Measurements from ENCODE around the gene ALDH16A1.

DNA sequence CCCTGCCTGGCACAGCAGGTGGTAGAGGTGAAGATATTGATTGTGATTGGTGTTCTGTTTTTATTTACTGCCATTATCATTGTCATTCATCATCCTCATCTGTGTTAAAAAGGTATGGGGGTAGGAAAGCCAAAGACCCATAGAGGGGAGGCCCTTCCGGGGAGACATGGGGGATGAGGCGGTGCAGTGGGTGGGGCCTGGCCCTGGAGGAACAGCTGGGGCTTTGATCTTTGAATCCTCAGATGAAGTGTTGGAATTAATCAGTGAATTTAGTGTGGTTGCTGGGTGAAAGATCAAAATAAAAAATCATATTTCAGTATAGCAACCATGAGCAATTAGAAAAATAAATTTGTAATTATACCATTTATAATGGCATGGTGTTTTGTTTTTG lies 37.2 kb upstream of the ALDH16A1 start:
- TF ChIP-seq, protein P1, sequence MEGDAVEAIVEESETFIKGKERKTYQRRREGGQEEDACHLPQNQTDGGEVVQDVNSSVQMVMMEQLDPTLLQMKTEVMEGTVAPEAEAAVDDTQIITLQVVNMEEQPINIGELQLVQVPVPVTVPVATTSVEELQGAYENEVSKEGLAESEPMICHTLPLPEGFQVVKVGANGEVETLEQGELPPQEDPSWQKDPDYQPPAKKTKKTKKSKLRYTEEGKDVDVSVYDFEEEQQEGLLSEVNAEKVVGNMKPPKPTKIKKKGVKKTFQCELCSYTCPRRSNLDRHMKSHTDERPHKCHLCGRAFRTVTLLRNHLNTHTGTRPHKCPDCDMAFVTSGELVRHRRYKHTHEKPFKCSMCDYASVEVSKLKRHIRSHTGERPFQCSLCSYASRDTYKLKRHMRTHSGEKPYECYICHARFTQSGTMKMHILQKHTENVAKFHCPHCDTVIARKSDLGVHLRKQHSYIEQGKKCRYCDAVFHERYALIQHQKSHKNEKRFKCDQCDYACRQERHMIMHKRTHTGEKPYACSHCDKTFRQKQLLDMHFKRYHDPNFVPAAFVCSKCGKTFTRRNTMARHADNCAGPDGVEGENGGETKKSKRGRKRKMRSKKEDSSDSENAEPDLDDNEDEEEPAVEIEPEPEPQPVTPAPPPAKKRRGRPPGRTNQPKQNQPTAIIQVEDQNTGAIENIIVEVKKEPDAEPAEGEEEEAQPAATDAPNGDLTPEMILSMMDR (IDR thresholded peaks at IDR 0.05): no peak
- TF ChIP-seq EZH2phosphoT487 (IDR thresholded peaks at IDR 0.05): no peak
- TF ChIP-seq EZH2 (IDR thresholded peaks at IDR 0.05): no peak

Measured in neural progenitor cell (in vitro differentiated cells).